DND-41 (cell line): ENCODE measurements around the gene SREBF2.

Source experiments
- ATAC-seq: fragments of 200-7000 bp; cut with Tn5 transposase; 3 replicates; pipeline ENCODE4 v1.9.1; 2021; ENCODE audit warnings: low read depth; ENCODE audit not compliant: insufficient read depth
- DNase-seq: peaks from one replicate; pipeline ENCODE4 v3.0.0-alpha.2; 2020
- H2AFZ ChIP-seq: 2 replicates; pipeline ENCODE4 v1.6.0; 2012; ENCODE audit warnings: low read depth, low read length
- H3K27ac ChIP-seq: 2 replicates; pipeline ENCODE4 v1.5.1; 2012; ENCODE audit warnings: low read length, inconsistent platforms
- H3K27me3 ChIP-seq: fragments of 200-600 bp; sonication (generic); 2 replicates; pipeline ENCODE4 v1.6.0; 2012; ENCODE audit warnings: low read length, mild to moderate bottlenecking, inconsistent platforms; ENCODE audit not compliant: insufficient read depth, poor library complexity
- H3K36me3 ChIP-seq: 2 replicates; pipeline ENCODE4 v1.5.1; 2012; ENCODE audit warnings: low read length, inconsistent platforms; ENCODE audit not compliant: insufficient read depth
- H3K4me1 ChIP-seq: 2 replicates; pipeline ENCODE4 v1.5.1; 2012; ENCODE audit warnings: mild to moderate bottlenecking, low read length; ENCODE audit not compliant: insufficient read depth
- H3K4me2 ChIP-seq: 2 replicates; pipeline ENCODE4 v1.6.0; 2012; ENCODE audit warnings: mild to moderate bottlenecking, moderate library complexity, low read length, inconsistent platforms; ENCODE audit not compliant: insufficient read depth
- H3K4me3 ChIP-seq, 2 experiments: fragments of 200-600 bp in 1 of 2; shearing (Covaris generic) in 1 of 2; 2 replicates each; pipeline ENCODE4 v1.5.1; 2012 to 2016; ENCODE audit warnings: inconsistent platforms in 2 of 2, low read length in 2 of 2, mild to moderate bottlenecking in 2 of 2, low read depth in 1 of 2, moderate library complexity in 1 of 2
- H3K79me2 ChIP-seq: 2 replicates; pipeline ENCODE4 v1.6.0; 2012; ENCODE audit warnings: low read length, inconsistent platforms; ENCODE audit not compliant: insufficient read depth
- H3K9ac ChIP-seq: 2 replicates; pipeline ENCODE4 v1.6.0; 2012; ENCODE audit warnings: low read depth, mild to moderate bottlenecking, inconsistent platforms, low read length, moderate library complexity
- H3K9me3 ChIP-seq: 2 replicates; pipeline ENCODE4 v1.5.1; 2012; ENCODE audit warnings: low read length, moderate library complexity, mild to moderate bottlenecking, inconsistent platforms; ENCODE audit not compliant: insufficient read depth, severe bottlenecking
- H4K20me1 ChIP-seq: 2 replicates; pipeline ENCODE4 v1.6.0; 2012; ENCODE audit warnings: low read length; ENCODE audit not compliant: insufficient read depth
- CTCF ChIP-seq: IDR thresholded peaks from 2 replicates; pipeline ENCODE4 v1.5.1; 2012; ENCODE audit warnings: borderline replicate concordance, low read length, moderate library complexity, mild to moderate bottlenecking; ENCODE audit not compliant: poor library complexity, severe bottlenecking; ENCODE audit errors: extremely low read depth
- EZH2 ChIP-seq: IDR thresholded peaks from 3 replicates; pipeline ENCODE4 v1.6.1; 2012; ENCODE audit warnings: borderline replicate concordance, low read depth, mild to moderate bottlenecking, moderate library complexity, low read length, inconsistent platforms; ENCODE audit not compliant: severe bottlenecking

Gene SREBF2

DNA sequence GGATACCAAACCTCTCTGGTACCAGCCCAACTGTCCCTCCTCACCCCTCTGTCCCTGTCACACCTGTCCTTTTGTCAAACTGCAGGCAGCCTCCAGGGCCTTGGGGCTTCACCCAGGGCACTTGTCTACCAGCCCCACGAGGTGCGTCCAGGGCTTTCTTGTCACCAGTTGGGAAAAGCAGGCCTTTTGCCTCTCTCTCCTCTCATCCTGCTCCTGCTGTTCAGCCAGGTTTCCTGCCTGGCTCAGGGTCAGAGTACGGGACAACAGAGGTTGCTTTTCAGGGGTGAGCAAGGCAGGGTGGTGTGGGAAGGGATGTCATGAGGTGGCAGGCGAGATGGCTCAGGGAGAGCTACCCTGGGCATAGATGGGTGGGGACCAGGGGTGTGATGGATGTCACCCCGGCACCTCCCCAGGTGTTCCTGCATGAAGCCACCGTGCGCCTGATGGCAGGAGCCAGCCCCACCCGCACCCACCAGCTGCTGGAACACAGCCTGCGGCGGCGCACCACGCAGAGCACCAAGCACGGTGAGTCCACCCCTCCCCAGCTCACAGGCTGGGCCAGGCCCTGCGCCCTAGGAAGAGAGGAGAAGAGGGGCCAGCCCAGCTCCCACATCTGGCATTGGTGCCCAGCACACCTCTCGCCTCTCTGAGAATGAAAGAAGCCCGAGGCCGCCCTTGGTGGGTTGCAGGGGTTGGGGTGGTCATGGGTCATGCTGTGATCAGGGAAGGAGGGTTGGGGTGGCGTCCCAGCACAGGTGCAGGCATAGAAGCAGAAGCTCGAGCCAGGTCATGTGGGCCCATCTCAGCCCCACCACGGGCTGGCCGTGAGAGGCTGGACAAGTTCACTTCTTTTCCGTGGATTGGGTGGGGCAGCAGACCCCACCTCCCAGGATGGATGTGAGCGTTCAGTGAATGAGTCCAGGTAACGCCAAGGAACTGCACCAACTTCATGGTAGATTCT lies 71.8 kb downstream of the SREBF2 start:
- no peak for TF ChIP-seq CTCF
- Histone ChIP-seq H3K27me3 (no peaks in the 10 kb centered on the region), H2AFZ (no peak overlapping the region), H3K79me2 (no peaks in the 10 kb centered on the region), H3K9me3 (no peaks in the 10 kb centered on the region), H3K4me1 (no peaks in the 10 kb centered on the region), H3K4me3 (no peak overlapping the region), H3K27ac (no peak overlapping the region), H4K20me1 (peaks cover 53% of the 10 kb centered on the region), H3K9ac (no peak overlapping the region), H3K36me3 (peaks cover 77% of the 10 kb centered on the region), H3K4me2 (no peak overlapping the region)
- no peak for ATAC-seq
- DNase-seq: no peak

GRCh38 chr22:41905411-41906202 lies 72.7 kb downstream of the SREBF2 start:
- TF ChIP-seq EZH2: no peak
- peak; percentile 1 for TF ChIP-seq CTCF
- H3K79me2 ChIP-seq: no peaks in the 10 kb centered on the region
- no peak overlapping the region for H3K9ac ChIP-seq
- DNase-seq (no peak), ATAC-seq (no peak)
- no peak overlapping the region for H2AFZ ChIP-seq
- peaks cover 47% of the 10 kb centered on the region for H4K20me1 ChIP-seq
- no peaks in the 10 kb centered on the region for H3K4me1 ChIP-seq
- H3K27me3 ChIP-seq: no peaks in the 10 kb centered on the region
- no peak overlapping the region for H3K27ac ChIP-seq
- H3K4me2 ChIP-seq: no peak overlapping the region
- H3K4me3 ChIP-seq: no peak overlapping the region
- peaks cover 68% of the 10 kb centered on the region for H3K36me3 ChIP-seq
- no peaks in the 10 kb centered on the region for H3K9me3 ChIP-seq

GRCh38 chr22:41906822-41907221 lies 73.9 kb downstream of the SREBF2 start:
- no peaks in the 10 kb centered on the region for H3K27me3 ChIP-seq
- H4K20me1 ChIP-seq: peaks cover 40% of the 10 kb centered on the region
- DNase-seq: no peak
- no peak overlapping the region for H2AFZ ChIP-seq
- H3K9ac ChIP-seq: no peak overlapping the region
- H3K27ac ChIP-seq: no peak overlapping the region
- H3K36me3 ChIP-seq: peaks cover 56% of the 10 kb centered on the region
- H3K4me2 ChIP-seq: no peak overlapping the region
- no peak for ATAC-seq
- TF ChIP-seq CTCF (no peak), EZH2 (no peak)
- H3K9me3 ChIP-seq: no peaks in the 10 kb centered on the region
- no peaks in the 10 kb centered on the region for H3K79me2 ChIP-seq
- H3K4me1 ChIP-seq: no peaks in the 10 kb centered on the region
- H3K4me3 ChIP-seq: no peak overlapping the region
